ENCODE measurements around the gene KHNYN.

DNA sequence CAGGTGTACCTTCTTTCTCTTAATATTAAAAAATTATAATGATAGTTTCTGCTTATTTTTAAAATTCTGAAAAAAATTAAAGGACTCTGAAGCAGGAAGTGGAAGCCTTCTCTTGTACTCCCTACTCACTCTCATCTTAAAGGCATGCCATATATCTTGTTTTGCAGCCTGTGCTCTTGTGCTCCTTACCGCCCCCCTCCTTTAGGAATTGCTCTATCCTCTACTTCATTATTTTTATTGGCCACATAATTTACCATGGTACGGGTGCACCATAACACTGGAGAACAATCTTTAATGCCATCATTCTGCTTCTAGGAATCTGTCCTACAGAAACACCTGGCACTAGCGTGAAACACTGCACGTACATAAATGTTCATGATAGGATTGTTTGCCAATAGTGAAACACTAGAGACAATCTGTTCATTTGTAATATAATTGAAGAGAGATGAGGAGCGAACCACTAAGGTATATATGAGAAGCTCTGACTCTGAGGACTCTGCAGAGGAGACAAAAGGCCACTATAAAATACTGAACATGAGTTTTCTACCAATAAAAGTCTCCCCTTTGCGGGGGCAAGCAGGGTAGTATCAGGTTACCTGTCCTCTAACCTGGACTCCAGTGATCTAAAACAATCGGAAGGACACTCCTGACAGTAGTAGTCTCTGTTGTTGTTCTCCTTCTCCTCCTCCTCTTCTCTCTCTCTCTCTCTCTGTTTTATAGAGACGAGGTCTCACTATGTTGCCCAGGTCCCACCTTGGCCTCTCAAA lies 37.2 kb upstream of the KHNYN start:
- TF ChIP-seq, protein P1, sequence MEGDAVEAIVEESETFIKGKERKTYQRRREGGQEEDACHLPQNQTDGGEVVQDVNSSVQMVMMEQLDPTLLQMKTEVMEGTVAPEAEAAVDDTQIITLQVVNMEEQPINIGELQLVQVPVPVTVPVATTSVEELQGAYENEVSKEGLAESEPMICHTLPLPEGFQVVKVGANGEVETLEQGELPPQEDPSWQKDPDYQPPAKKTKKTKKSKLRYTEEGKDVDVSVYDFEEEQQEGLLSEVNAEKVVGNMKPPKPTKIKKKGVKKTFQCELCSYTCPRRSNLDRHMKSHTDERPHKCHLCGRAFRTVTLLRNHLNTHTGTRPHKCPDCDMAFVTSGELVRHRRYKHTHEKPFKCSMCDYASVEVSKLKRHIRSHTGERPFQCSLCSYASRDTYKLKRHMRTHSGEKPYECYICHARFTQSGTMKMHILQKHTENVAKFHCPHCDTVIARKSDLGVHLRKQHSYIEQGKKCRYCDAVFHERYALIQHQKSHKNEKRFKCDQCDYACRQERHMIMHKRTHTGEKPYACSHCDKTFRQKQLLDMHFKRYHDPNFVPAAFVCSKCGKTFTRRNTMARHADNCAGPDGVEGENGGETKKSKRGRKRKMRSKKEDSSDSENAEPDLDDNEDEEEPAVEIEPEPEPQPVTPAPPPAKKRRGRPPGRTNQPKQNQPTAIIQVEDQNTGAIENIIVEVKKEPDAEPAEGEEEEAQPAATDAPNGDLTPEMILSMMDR (IDR thresholded peaks at IDR 0.05): no peak
- no peak for TF ChIP-seq POLR2A (IDR thresholded peaks at IDR 0.05)
